Caco-2 (cell line): ENCODE data around the gene YLPM1. TPM values are rescaled to one million over a fixed set of nuclear protein-coding genes. Genes with fewer than 3 reads are reported as not detected.

ENCODE experiments used
- BruUV-seq: library from RNA; stranded (reverse); fragments of 400-500 nt; replicated peaks from 2 replicates; lab custom pipeline; 2021; lab: Mats Ljungman, UMichigan
- CTCF ChIA-PET: fragments of 300-600 bp; sonication (Branson Sonifier 250); formaldehyde crosslinking; loops from one replicate; lab custom pipeline; 2022; ENCODE audit warnings: antibody characterized with exemption; lab: Charles Lee
- POLR2A ChIA-PET: fragments of 300-600 bp; sonication (Branson Sonifier 250); formaldehyde crosslinking; loops from one replicate; lab custom pipeline; 2022; ENCODE audit warnings: antibody characterized with exemption; lab: Charles Lee
- DNase-seq, 2 experiments: peaks; one replicate each; pipeline versions ENCODE4 v3.0.0 to v3.0.0-alpha.2; 2020 to 2022
- H3K27me3 ChIP-seq: replicated peaks from 2 replicates; pipeline ENCODE4 v1.6.0; 2011; ENCODE audit warnings: low read length; ENCODE audit not compliant: control insufficient read depth, insufficient read depth
- H3K36me3 ChIP-seq: 2 replicates; pipeline ENCODE4 v1.5.1; 2011; ENCODE audit warnings: low read length; ENCODE audit not compliant: control insufficient read depth, insufficient read depth
- H3K4me1 ChIP-seq: fragments of 250-450 bp; sonication (Bioruptor Pico); 2 replicates; pipeline ENCODE4 v1.5.1; 2020; ENCODE audit warnings: mild to moderate bottlenecking
- H3K4me3 ChIP-seq: 2 replicates; pipeline ENCODE4 v1.5.1; 2011; ENCODE audit warnings: low read depth, mild to moderate bottlenecking, control low read depth, low read length
- H3K9me3 ChIP-seq: fragments of 250-450 bp; sonication (Bioruptor Pico); 2 replicates; pipeline ENCODE4 v1.5.1; 2020; ENCODE audit warnings: mild to moderate bottlenecking, moderate library complexity
- H3K27ac Mint-ChIP-seq: one replicate; pipeline ENCODE4 v1.8.0; 2022; ENCODE audit warnings: mixed read lengths; ENCODE audit not compliant: unreplicated experiment
- H3K27me3 Mint-ChIP-seq: one replicate; pipeline ENCODE4 v1.8.0; 2022; ENCODE audit warnings: mixed read lengths; ENCODE audit not compliant: insufficient read depth, unreplicated experiment
- H3K36me3 Mint-ChIP-seq: one replicate; pipeline ENCODE4 v1.8.0; 2022; ENCODE audit warnings: mild to moderate bottlenecking, mixed read lengths; ENCODE audit not compliant: insufficient read depth, unreplicated experiment
- H3K4me1 Mint-ChIP-seq: one replicate; pipeline ENCODE4 v1.8.0; 2022; ENCODE audit warnings: low read depth, mixed read lengths; ENCODE audit not compliant: unreplicated experiment
- H3K4me3 Mint-ChIP-seq: one replicate; pipeline ENCODE4 v1.8.0; 2022; ENCODE audit warnings: mild to moderate bottlenecking, moderate library complexity, mixed read lengths; ENCODE audit not compliant: unreplicated experiment
- H3K9me3 Mint-ChIP-seq: one replicate; pipeline ENCODE4 v1.8.0; 2022; ENCODE audit warnings: mixed read lengths; ENCODE audit not compliant: unreplicated experiment
- intact Hi-C: fragments of 100-400 bp; cut with micrococcal nuclease; formaldehyde crosslinking; loops from one replicate; pipeline ENCODE4 v1.10.0; 2022; ENCODE audit not compliant: unreplicated experiment
- total RNA-seq: library from RNA; stranded (reverse); gene quantifications from 2 replicates; pipeline ENCODE4 v1.2.3, GENCODE V29; 2022
- TF ChIP-seq, protein P1 (sequence below), 2 experiments: fragments of 200-600 bp in 1 of 2; IDR thresholded peaks; 1 replicate in 1 of 2; 2 replicates in 1 of 2; pipeline versions ENCODE4 v1.5.1 to v1.8.0; 2011 to 2022; ENCODE audit warnings: antibody characterized with exemption in 1 of 2, control low read depth in 1 of 2, inconsistent platforms in 1 of 2, low read depth in 1 of 2, low read length in 1 of 2, mild to moderate bottlenecking in 1 of 2, moderate library complexity in 1 of 2; ENCODE audit not compliant: insufficient read depth in 1 of 2, severe bottlenecking in 1 of 2, unreplicated experiment in 1 of 2

Gene YLPM1
- total RNA-seq, 1 experiment from 2014 or later: 65.0 TPM

DNA sequence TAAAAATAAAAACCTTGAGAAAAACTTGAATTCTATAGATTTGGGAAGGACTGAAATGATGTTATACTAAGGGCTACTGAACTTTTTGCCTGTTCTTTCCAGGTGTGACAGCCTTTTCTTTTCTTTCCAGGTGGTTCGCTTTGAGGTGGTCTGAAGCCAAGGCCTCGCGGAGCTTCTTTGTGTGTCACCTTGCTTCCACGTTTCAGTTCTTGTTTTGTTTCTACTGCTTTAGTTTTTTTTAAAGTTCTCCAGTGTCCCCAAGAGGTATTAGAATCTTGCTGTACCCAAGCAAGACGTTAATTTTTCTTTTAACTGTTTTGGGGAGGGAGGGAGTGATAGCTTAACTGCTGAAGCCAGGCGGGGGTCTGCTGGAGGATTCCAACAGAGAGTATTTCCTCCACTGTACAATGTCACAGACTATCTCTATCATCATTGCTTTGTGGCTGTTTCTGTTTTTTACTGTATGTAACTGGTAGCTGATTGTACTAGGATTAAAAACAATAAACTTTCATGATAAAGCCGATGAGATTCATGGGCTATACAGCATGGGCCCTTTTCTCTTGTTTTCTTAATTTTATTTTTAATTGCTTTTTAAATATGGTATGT is 72.6 kb downstream of the YLPM1 start:
- H3K4me3 ChIP-seq: no peak overlapping the region
- Mint-ChIP-seq H3K27ac (no peak overlapping the region), H3K4me3 (no peak overlapping the region), H3K27me3 (no peaks in the 10 kb centered on the region), H3K36me3 (peaks cover 34% of the 10 kb centered on the region), H3K9me3 (no peaks in the 10 kb centered on the region), H3K4me1 (peaks cover 6% of the 10 kb centered on the region)
- TF ChIP-seq, protein P1, sequence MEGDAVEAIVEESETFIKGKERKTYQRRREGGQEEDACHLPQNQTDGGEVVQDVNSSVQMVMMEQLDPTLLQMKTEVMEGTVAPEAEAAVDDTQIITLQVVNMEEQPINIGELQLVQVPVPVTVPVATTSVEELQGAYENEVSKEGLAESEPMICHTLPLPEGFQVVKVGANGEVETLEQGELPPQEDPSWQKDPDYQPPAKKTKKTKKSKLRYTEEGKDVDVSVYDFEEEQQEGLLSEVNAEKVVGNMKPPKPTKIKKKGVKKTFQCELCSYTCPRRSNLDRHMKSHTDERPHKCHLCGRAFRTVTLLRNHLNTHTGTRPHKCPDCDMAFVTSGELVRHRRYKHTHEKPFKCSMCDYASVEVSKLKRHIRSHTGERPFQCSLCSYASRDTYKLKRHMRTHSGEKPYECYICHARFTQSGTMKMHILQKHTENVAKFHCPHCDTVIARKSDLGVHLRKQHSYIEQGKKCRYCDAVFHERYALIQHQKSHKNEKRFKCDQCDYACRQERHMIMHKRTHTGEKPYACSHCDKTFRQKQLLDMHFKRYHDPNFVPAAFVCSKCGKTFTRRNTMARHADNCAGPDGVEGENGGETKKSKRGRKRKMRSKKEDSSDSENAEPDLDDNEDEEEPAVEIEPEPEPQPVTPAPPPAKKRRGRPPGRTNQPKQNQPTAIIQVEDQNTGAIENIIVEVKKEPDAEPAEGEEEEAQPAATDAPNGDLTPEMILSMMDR (IDR thresholded peaks at IDR 0.05; ENCODE audit: insufficient read depth in 1 of 2, low read depth in 1 of 2, low read length in 1 of 2, severe bottlenecking in 1 of 2, unreplicated experiment in 1 of 2): no peak
- TSS peak; percentile 49 for BruUV-seq
- DNase-seq: no peak
- POLR2A ChIA-PET: no interaction called here
- no peaks in the 10 kb centered on the region for H3K27me3 ChIP-seq
- intact Hi-C loops: no loop called here
- H3K4me1 ChIP-seq: no peaks in the 10 kb centered on the region
- CTCF ChIA-PET: no interaction called here
- H3K36me3 ChIP-seq: no peaks in the 10 kb centered on the region
- H3K9me3 ChIP-seq: no peaks in the 10 kb centered on the region

DNA sequence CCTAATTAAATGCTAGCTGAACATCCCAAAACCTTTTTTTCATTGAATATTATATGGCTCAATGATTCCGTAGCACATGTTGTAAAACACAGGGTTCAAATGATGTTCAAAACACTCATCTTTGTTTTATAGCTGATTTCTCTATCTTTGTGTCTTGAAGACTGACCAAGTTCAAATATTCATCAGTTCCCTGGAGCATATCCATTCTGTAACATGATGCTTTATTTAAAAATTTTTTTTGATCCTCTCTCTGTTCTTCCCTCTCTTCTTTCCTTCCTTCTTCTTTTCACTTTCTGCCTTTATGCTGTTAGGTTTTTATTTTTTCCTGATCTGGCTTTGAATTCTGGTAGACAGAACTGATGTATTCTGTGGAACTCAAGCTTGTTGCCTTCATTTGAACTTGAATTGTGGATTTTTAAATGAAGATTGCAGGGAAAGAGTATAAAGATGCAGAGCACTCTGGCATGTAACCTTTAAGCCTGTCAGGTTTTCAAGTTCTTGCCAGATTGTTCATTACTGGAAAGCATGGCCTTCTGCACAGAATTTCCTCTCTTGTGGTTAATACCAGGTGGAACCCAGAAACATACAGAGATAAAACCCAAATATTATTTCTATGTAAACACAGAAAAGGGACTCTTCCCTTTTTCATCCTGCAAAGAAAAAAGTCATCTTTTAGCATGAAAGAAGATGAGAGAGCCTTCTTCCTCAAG is 73.3 kb downstream of the YLPM1 start:
- H3K4me1 Mint-ChIP-seq: peaks cover 6% of the 10 kb centered on the region
- no peak overlapping the region for H3K4me3 ChIP-seq
- no peaks in the 10 kb centered on the region for H3K4me1 ChIP-seq
- ChIA-PET CTCF (no interaction called here), POLR2A (no interaction called here)
- H3K27ac Mint-ChIP-seq: no peak overlapping the region
- H3K4me3 Mint-ChIP-seq: no peak overlapping the region
- no peaks in the 10 kb centered on the region for H3K9me3 Mint-ChIP-seq
- BruUV-seq: no TSS peak
- H3K36me3 Mint-ChIP-seq: peaks cover 39% of the 10 kb centered on the region
- intact Hi-C loops: no loop called here
- H3K36me3 ChIP-seq: no peaks in the 10 kb centered on the region
- DNase-seq: no peak
- H3K27me3 ChIP-seq: no peaks in the 10 kb centered on the region
- TF ChIP-seq, protein P1 (IDR thresholded peaks at IDR 0.05; ENCODE audit: insufficient read depth in 1 of 2, low read depth in 1 of 2, low read length in 1 of 2, severe bottlenecking in 1 of 2, unreplicated experiment in 1 of 2): no peak
- H3K27me3 Mint-ChIP-seq: no peaks in the 10 kb centered on the region
- no peaks in the 10 kb centered on the region for H3K9me3 ChIP-seq

DNA sequence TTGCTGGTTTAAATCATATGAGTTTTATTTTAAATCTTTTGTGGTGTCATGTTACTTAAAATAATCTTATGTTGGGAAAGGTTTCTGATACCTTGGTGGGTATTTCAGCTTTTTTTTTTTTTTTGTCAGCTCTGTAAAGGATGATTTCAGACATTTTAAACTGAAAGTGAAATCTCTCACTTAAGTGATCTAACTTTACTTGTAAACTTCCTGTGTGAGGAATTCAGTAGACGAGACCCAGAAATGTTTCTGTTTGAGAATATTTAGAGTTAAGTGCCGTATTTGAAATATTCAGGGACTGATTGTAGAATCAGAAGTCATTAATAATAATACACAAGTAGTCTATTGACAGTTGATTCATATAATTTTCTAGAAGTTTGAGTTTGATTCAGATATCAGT is 75.0 kb downstream of the YLPM1 start:
- POLR2A ChIA-PET: no interaction called here
- peaks cover 39% of the 10 kb centered on the region for H3K36me3 Mint-ChIP-seq
- no TSS peak for BruUV-seq
- Histone ChIP-seq H3K27me3 (no peaks in the 10 kb centered on the region), H3K36me3 (no peaks in the 10 kb centered on the region), H3K9me3 (no peaks in the 10 kb centered on the region), H3K4me1 (no peaks in the 10 kb centered on the region), H3K4me3 (no peak overlapping the region)
- TF ChIP-seq, protein P1 (IDR thresholded peaks at IDR 0.05; ENCODE audit: insufficient read depth in 1 of 2, low read depth in 1 of 2, low read length in 1 of 2, severe bottlenecking in 1 of 2, unreplicated experiment in 1 of 2): no peak
- no peak overlapping the region for H3K4me3 Mint-ChIP-seq
- peaks cover 6% of the 10 kb centered on the region for H3K4me1 Mint-ChIP-seq
- DNase-seq: no peak
- intact Hi-C loops: no loop called here
- no peaks in the 10 kb centered on the region for H3K27me3 Mint-ChIP-seq
- no peaks in the 10 kb centered on the region for H3K9me3 Mint-ChIP-seq
- H3K27ac Mint-ChIP-seq: no peak overlapping the region
- CTCF ChIA-PET: no interaction called here
